GM13977 (cell line): ENCODE results near the gene OAF.

Experiments used
- DNase-seq: peaks from one replicate; pipeline ENCODE4 v3.0.0; 2012; ENCODE audit warnings: low spot score
- CTCF ChIP-seq: IDR thresholded peaks from 2 replicates; pipeline ENCODE4 v1.5.1; 2012; ENCODE audit warnings: mild to moderate bottlenecking, control low read depth; ENCODE audit not compliant: insufficient read depth; ENCODE audit errors: extremely low read depth, missing control alignments
- in situ Hi-C: fragments of 300-500 bp; cut with MboI; formaldehyde crosslinking; loops from one replicate; pipeline ENCODE4 v1.12.0; 2022; ENCODE audit warnings: low sequenced_read_pairs, low pct_unique_long_range_greater_than_20kb, mixed read lengths, inconsistent platforms; ENCODE audit not compliant: unreplicated experiment

Gene OAF

GRCh38 chr11:120199613-120200012 lies 11.2 kb upstream of the OAF start:
- TF ChIP-seq CTCF: no peak
- in situ Hi-C loops: no loop called here
- no peak for DNase-seq

- no peak for DNase-seq
- no peak for TF ChIP-seq CTCF
- in situ Hi-C loops: no loop called here
Measured at GRCh38 chr11:120200677-120201076, 10.2 kb upstream of the OAF start.

- no peak for DNase-seq
- in situ Hi-C loops: no loop called here
- TF ChIP-seq CTCF: no peak
Measured at GRCh38 chr11:120201653-120202052, 9.2 kb upstream of the OAF start.

GRCh38 chr11:120203626-120204025 lies 7.2 kb upstream of the OAF start:
- in situ Hi-C loops: no loop called here
- DNase-seq: no peak
- TF ChIP-seq CTCF: no peak

DNA sequence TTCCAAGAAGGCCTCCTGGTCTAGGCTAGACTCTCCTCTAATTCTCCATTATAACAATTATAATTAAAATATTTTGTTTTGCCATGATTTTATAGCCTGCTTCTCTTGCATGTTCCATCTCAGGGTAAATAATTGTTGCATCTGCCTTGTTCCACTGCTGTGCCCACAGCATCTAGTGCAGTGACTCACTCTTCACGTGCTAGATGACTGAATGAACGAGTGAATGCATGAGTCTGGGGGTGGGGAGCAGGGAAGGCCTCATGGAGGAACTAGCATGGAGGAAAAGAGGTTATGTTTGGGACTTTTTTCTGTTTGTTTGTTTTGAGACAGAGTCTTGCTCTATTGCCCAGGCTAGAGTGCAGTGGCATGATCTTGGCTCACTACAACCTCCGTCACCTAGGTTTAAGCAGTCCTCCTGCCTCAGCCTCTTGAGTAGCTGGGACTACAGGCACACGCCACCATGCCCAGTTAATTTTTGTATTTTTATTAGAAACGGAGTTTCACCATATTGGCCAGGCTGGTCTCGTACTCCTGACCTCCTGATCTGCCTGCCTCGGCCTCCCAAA lies 5.2 kb upstream of the OAF start:
- DNase-seq: no peak
- in situ Hi-C loops: no loop called here

DNA sequence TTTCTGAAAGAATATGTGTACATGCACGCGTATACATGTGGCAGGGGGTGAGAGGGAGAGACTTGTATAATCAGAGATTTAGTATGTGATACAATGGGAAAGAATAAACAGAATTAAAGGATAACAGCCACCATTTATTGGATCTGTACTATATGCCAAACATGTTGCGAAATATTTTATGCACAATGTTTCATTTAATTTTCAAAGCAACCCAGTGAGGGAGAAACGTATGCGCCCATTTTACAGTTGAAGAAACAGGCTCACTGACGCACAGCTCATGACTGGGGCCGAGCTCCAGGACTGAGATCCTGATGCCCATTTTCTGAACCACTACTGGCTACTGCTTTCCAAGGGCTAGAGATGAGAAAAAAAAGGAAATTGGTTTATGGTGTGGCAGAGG lies 3.3 kb upstream of the OAF start:
- in situ Hi-C loops: no loop called here
- no peak for TF ChIP-seq CTCF
- no peak for DNase-seq

More for the DNA sequence above, 5.2 kb upstream of the OAF start:
- no peak for TF ChIP-seq CTCF

GRCh38 chr11:120208001-120208441 lies 2.8 kb upstream of the OAF start:
- in situ Hi-C loops: no loop called here
- TF ChIP-seq CTCF: no peak
- no peak for DNase-seq
